ENCODE results near the gene MTMR1. TPM values are rescaled to one million over a fixed set of nuclear protein-coding genes. Genes with fewer than 3 reads are reported as not detected.

MTMR1 gene
- polyA plus RNA-seq, 1 donor from 2014 or later: 34.7 TPM

DNA sequence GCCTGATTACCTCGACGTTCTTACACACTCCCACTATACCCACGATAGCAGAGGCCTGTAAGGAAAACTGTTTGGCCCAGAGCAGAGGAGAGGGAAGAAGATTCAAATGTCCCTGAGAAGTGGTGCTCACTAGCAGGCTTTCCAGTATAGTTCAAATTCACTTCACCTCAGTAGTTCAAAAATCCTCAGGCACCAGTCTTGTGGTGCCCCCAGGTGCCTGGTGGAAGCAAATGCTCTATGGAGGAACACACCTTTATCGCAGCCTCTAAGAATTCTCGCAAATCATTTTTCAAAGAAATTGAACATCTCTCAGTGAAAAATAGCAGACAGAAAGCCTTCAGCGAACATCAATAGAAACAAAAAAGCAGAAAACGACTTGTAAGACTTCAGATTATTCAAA lies 12.2 kb upstream of the MTMR1 start:
- TF ChIP-seq, protein P1, sequence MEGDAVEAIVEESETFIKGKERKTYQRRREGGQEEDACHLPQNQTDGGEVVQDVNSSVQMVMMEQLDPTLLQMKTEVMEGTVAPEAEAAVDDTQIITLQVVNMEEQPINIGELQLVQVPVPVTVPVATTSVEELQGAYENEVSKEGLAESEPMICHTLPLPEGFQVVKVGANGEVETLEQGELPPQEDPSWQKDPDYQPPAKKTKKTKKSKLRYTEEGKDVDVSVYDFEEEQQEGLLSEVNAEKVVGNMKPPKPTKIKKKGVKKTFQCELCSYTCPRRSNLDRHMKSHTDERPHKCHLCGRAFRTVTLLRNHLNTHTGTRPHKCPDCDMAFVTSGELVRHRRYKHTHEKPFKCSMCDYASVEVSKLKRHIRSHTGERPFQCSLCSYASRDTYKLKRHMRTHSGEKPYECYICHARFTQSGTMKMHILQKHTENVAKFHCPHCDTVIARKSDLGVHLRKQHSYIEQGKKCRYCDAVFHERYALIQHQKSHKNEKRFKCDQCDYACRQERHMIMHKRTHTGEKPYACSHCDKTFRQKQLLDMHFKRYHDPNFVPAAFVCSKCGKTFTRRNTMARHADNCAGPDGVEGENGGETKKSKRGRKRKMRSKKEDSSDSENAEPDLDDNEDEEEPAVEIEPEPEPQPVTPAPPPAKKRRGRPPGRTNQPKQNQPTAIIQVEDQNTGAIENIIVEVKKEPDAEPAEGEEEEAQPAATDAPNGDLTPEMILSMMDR (IDR thresholded peaks at IDR 0.05; ENCODE audit: poor library complexity, severe bottlenecking): peak; percentile 72
- TF ChIP-seq RAD21 (conservative IDR thresholded peaks at IDR 0.05) (peak; percentile 78), SMC3 (conservative IDR thresholded peaks at IDR 0.05; ENCODE audit: poor library complexity) (peak; percentile 77), MXI1 (conservative IDR thresholded peaks at IDR 0.05; ENCODE audit: poor library complexity, severe bottlenecking) (no peak)
- no peak overlapping the region for H3K27ac ChIP-seq (ENCODE audit: low read length)
- H3K9me2 ChIP-seq (ENCODE audit: insufficient read depth, low read length): no peaks in the 10 kb centered on the region
- H3K4me3 ChIP-seq (ENCODE audit: low read length): no peak overlapping the region
- H3K36me3 ChIP-seq (ENCODE audit: insufficient read depth, low read length): no peaks in the 10 kb centered on the region
- H3K9ac ChIP-seq (ENCODE audit: low read length): no peak overlapping the region
- no peak overlapping the region for H3K4me2 ChIP-seq (ENCODE audit: low read length)
- no peak overlapping the region for H2AFZ ChIP-seq (ENCODE audit: low read depth, low read length)
- no peaks in the 10 kb centered on the region for H3K9me3 ChIP-seq (ENCODE audit: low read length)
- no peaks in the 10 kb centered on the region for H3K79me2 ChIP-seq (replicated peaks; ENCODE audit: insufficient read depth, low read length)
- no peaks in the 10 kb centered on the region for H3K27me3 ChIP-seq (ENCODE audit: insufficient read depth, low read depth, low read length)
- H4K20me1 ChIP-seq (ENCODE audit: insufficient read depth): no peaks in the 10 kb centered on the region
- H3F3A ChIP-seq (ENCODE audit: insufficient read depth, low read length, poor library complexity, severe bottlenecking): no peaks in the 10 kb centered on the region

DNA sequence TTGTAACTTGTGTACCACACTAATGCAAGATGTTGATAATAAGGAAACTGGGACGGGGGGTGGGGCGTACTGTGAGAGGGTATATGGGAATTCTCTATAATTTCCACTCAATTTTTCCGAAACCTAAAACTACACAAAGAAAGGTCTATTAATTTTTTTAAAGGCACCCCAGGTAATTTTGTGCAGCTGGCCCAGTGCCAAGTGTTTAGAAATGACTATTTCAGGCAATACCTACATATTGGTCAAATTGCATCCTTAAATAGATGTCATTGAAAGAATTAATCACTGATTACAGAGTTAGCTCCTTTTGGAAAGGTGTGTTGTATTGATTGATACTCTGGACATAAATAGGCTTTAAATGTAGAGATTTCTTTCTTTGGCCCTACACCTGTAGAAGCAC lies 10.1 kb upstream of the MTMR1 start:
- no peak overlapping the region for H2AFZ ChIP-seq (ENCODE audit: low read depth, low read length)
- TF ChIP-seq RAD21 (conservative IDR thresholded peaks at IDR 0.05) (no peak), EP300 (conservative IDR thresholded peaks at IDR 0.05; ENCODE audit: poor library complexity, severe bottlenecking) (no peak), POLR2AphosphoS5 (IDR thresholded peaks at IDR 0.05) (no peak), MXI1 (conservative IDR thresholded peaks at IDR 0.05; ENCODE audit: poor library complexity, severe bottlenecking) (no peak), TAF1 (IDR thresholded peaks at IDR 0.05; ENCODE audit: low read depth) (no peak), EZH2 (IDR thresholded peaks at IDR 0.05; ENCODE audit: borderline replicate concordance, insufficient read depth, low read length, poor library complexity, severe bottlenecking) (no peak), SMC3 (conservative IDR thresholded peaks at IDR 0.05; ENCODE audit: poor library complexity) (no peak)
- TF ChIP-seq, protein P1 (IDR thresholded peaks at IDR 0.05; ENCODE audit: poor library complexity, severe bottlenecking): no peak
- TF ChIP-seq, protein P2, sequence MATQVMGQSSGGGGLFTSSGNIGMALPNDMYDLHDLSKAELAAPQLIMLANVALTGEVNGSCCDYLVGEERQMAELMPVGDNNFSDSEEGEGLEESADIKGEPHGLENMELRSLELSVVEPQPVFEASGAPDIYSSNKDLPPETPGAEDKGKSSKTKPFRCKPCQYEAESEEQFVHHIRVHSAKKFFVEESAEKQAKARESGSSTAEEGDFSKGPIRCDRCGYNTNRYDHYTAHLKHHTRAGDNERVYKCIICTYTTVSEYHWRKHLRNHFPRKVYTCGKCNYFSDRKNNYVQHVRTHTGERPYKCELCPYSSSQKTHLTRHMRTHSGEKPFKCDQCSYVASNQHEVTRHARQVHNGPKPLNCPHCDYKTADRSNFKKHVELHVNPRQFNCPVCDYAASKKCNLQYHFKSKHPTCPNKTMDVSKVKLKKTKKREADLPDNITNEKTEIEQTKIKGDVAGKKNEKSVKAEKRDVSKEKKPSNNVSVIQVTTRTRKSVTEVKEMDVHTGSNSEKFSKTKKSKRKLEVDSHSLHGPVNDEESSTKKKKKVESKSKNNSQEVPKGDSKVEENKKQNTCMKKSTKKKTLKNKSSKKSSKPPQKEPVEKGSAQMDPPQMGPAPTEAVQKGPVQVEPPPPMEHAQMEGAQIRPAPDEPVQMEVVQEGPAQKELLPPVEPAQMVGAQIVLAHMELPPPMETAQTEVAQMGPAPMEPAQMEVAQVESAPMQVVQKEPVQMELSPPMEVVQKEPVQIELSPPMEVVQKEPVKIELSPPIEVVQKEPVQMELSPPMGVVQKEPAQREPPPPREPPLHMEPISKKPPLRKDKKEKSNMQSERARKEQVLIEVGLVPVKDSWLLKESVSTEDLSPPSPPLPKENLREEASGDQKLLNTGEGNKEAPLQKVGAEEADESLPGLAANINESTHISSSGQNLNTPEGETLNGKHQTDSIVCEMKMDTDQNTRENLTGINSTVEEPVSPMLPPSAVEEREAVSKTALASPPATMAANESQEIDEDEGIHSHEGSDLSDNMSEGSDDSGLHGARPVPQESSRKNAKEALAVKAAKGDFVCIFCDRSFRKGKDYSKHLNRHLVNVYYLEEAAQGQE (IDR thresholded peaks at IDR 0.05; ENCODE audit: borderline replicate concordance): no peak

More for the DNA sequence above, 10.1 kb upstream of the MTMR1 start:
- no peaks in the 10 kb centered on the region for H3K9me2 ChIP-seq (ENCODE audit: insufficient read depth, low read length)
- no peak overlapping the region for H3K9ac ChIP-seq (ENCODE audit: low read length)
- H3K9me3 ChIP-seq (ENCODE audit: low read length): no peaks in the 10 kb centered on the region
- H3K27me3 ChIP-seq (ENCODE audit: insufficient read depth, low read depth, low read length): no peaks in the 10 kb centered on the region
- H3F3A ChIP-seq (ENCODE audit: insufficient read depth, low read length, poor library complexity, severe bottlenecking): no peaks in the 10 kb centered on the region
- no peak overlapping the region for H3K27ac ChIP-seq (ENCODE audit: low read length)
- no peaks in the 10 kb centered on the region for H4K20me1 ChIP-seq (ENCODE audit: insufficient read depth)
- no peaks in the 10 kb centered on the region for H3K36me3 ChIP-seq (ENCODE audit: insufficient read depth, low read length)
- no peaks in the 10 kb centered on the region for H3K79me2 ChIP-seq (replicated peaks; ENCODE audit: insufficient read depth, low read length)
- H3K4me2 ChIP-seq (ENCODE audit: low read length): no peak overlapping the region
- H3K4me3 ChIP-seq (ENCODE audit: low read length): no peak overlapping the region

Data from neural cell (in vitro differentiated cells).